Endothelial cell of umbilical vein (primary cell): ENCODE measurements around the gene UNC50. TPM values are rescaled to one million over a fixed set of nuclear protein-coding genes. Genes with fewer than 3 reads are reported as not detected.

ENCODE experiments used
- BruUV-seq: library from RNA; stranded (reverse); fragments of 400-500 nt; replicated peaks from 2 replicates; lab custom pipeline; 2021; lab: Mats Ljungman, UMichigan
- CTCF ChIA-PET: fragments of 300-600, 350-600 bp; sonication (Branson Sonifier 250); formaldehyde crosslinking; loops from one replicate; lab custom pipeline; 2021; ENCODE audit warnings: antibody characterized with exemption, inconsistent platforms; lab: Charles Lee
- POLR2A ChIA-PET: fragments of 300-600, 350-600 bp; sonication (Branson Sonifier 250); formaldehyde crosslinking; loops from one replicate; lab custom pipeline; 2021; ENCODE audit warnings: antibody characterized with exemption, inconsistent platforms; lab: Charles Lee
- DNase-seq: peaks from one replicate; pipeline ENCODE4 v3.0.0-alpha.2; 2011; ENCODE audit warnings: low read depth, low spot score
- FAIRE-seq: peaks from 2 replicates; lab custom pipeline; 2011; peaks lifted over from hg19 to GRCh38; lab: Jason Lieb, UNC
- H2AFZ ChIP-seq: 2 replicates; pipeline ENCODE4 v1.6.0; 2012; ENCODE audit warnings: low read depth, low read length, control low read depth, inconsistent platforms
- H3K27ac ChIP-seq: 2 replicates; pipeline ENCODE4 v1.5.1; 2011; ENCODE audit warnings: low read depth, mild to moderate bottlenecking, control low read depth, low read length, moderate library complexity; ENCODE audit not compliant: insufficient read depth
- H3K27me3 ChIP-seq, 2 experiments: 2 replicates each; pipeline versions ENCODE4 v1.6.0 to v1.6.1; 2011; ENCODE audit warnings: low read length in 2 of 2, mixed read lengths in 1 of 2; ENCODE audit not compliant: control insufficient read depth in 2 of 2, insufficient read depth in 2 of 2
- H3K36me3 ChIP-seq, 2 experiments: 2 replicates in 1 of 2; 3 replicates in 1 of 2; pipeline ENCODE4 v1.5.1; 2011; ENCODE audit warnings: low read length in 2 of 2, mild to moderate bottlenecking in 1 of 2, moderate library complexity in 1 of 2; ENCODE audit not compliant: control insufficient read depth in 2 of 2, insufficient read depth in 2 of 2; ENCODE audit errors: extremely low read depth in 1 of 2
- H3K4me1 ChIP-seq: 3 replicates; pipeline ENCODE4 v1.5.1; 2011; ENCODE audit warnings: mild to moderate bottlenecking, low read length; ENCODE audit not compliant: control insufficient read depth, insufficient read depth; ENCODE audit errors: extremely low read depth
- H3K4me2 ChIP-seq: 2 replicates; pipeline ENCODE4 v1.6.1; 2011; ENCODE audit warnings: low read length, control low read depth, mixed read lengths; ENCODE audit not compliant: insufficient read depth
- H3K4me3 ChIP-seq, 3 experiments: fragments of 200-600 bp in 1 of 3; sonication (generic), shearing (Covaris generic) in 1 of 3; replicated peaks in 1 of 3; 2 replicates each; pipeline ENCODE4 v1.5.1; 2011 to 2016; ENCODE audit warnings: control low read depth in 3 of 3, low read length in 3 of 3, mild to moderate bottlenecking in 2 of 3, inconsistent platforms in 1 of 3, low read depth in 1 of 3, moderate library complexity in 1 of 3; ENCODE audit not compliant: insufficient read depth in 1 of 3
- H3K79me2 ChIP-seq: 2 replicates; pipeline ENCODE4 v1.6.0; 2012; ENCODE audit warnings: low read length, inconsistent platforms; ENCODE audit not compliant: control insufficient read depth, insufficient read depth
- H3K9ac ChIP-seq: replicated peaks from 2 replicates; pipeline ENCODE3; 2011; ENCODE audit warnings: low read length, control low read depth; ENCODE audit not compliant: insufficient read depth; ENCODE audit errors: extremely low read depth
- H3K9me1 ChIP-seq: replicated peaks from 3 replicates; pipeline ENCODE4 v1.6.0; 2011; ENCODE audit warnings: mild to moderate bottlenecking, low read length; ENCODE audit not compliant: control insufficient read depth, insufficient read depth; ENCODE audit errors: extremely low read depth
- H3K9me3 ChIP-seq: replicated peaks from 2 replicates; pipeline ENCODE4 v1.5.1; 2012; ENCODE audit warnings: low read length, inconsistent platforms; ENCODE audit not compliant: control insufficient read depth, insufficient read depth
- H4K20me1 ChIP-seq: replicated peaks from 2 replicates; pipeline ENCODE3; 2011; ENCODE audit warnings: mild to moderate bottlenecking, low read length; ENCODE audit not compliant: control insufficient read depth, insufficient read depth; ENCODE audit errors: extremely low read depth
- EZH2 ChIP-seq: IDR thresholded peaks from 2 replicates; pipeline ENCODE4 v1.6.1; 2012; ENCODE audit warnings: borderline replicate concordance, low read depth, mild to moderate bottlenecking, moderate library complexity, low read length, inconsistent platforms; ENCODE audit not compliant: severe bottlenecking
- FOS ChIP-seq: IDR thresholded peaks from 2 replicates; pipeline ENCODE4 v1.6.1; 2011; ENCODE audit warnings: mild to moderate bottlenecking, low read length, moderate library complexity, borderline replicate concordance; ENCODE audit not compliant: insufficient read depth
- GATA2 ChIP-seq: IDR thresholded peaks from 2 replicates; pipeline ENCODE4 v1.7.0; 2011; ENCODE audit warnings: low read depth, mild to moderate bottlenecking, moderate library complexity, mixed read lengths, low read length; ENCODE audit not compliant: insufficient read length, insufficient read depth
- JUN ChIP-seq: IDR thresholded peaks from 2 replicates; pipeline ENCODE4 v1.6.1; 2011; ENCODE audit warnings: borderline replicate concordance, low read depth; ENCODE audit not compliant: insufficient read length, insufficient read depth
- MYC ChIP-seq: IDR thresholded peaks from one replicate; pipeline ENCODE4 v1.6.1; 2011; ENCODE audit warnings: mild to moderate bottlenecking, low read depth, low read length
- POLR2AphosphoS5 ChIP-seq: IDR thresholded peaks from 2 replicates; pipeline ENCODE4 v1.6.1; 2012; ENCODE audit warnings: low read depth, mild to moderate bottlenecking, control low read depth, low read length, moderate library complexity; ENCODE audit not compliant: insufficient read depth
- dilution Hi-C: fragments of 300-500 bp; cut with MboI; formaldehyde crosslinking; loops from one replicate; pipeline ENCODE4 v1.15.0; 2019; ENCODE audit warnings: low sequenced_read_pairs; ENCODE audit not compliant: extremely low pct_ligation_motif_present
- intact Hi-C: fragments of 100-400 bp; cut with micrococcal nuclease; formaldehyde crosslinking; loops from one replicate; pipeline ENCODE4 v1.10.0; 2022
- polyA plus RNA-seq, 4 experiments: library from polyadenylated mRNA; depleted of rRNA in 3 of 4; stranded (reverse) in 3 of 4; unstranded in 1 of 4; fragments of >200 nt; gene quantifications; 2 replicates each; pipeline versions ENCODE4 v1.2.1 to v1.2.3, GENCODE V29; 2011 to 2012; ENCODE audit warnings: missing spikeins in 1 of 4
- total RNA-seq: library from RNA; stranded (reverse); gene quantifications from 2 replicates; pipeline ENCODE4 v1.2.3, GENCODE V29; 2021
- TF ChIP-seq, protein P1 (sequence below), 2 donors: IDR thresholded peaks; 1 replicate in 1 of 2; 2 replicates in 1 of 2; pipeline ENCODE4 v1.5.1; 2011; ENCODE audit warnings: low read length in 2 of 2, mild to moderate bottlenecking in 2 of 2, moderate library complexity in 2 of 2, control low read depth in 1 of 2, inconsistent platforms in 1 of 2, low read depth in 1 of 2; ENCODE audit not compliant: insufficient read depth in 1 of 2; ENCODE audit errors: extremely low read depth in 1 of 2
- TF ChIP-seq, protein P2 (sequence below): IDR thresholded peaks from 2 replicates; pipeline ENCODE4 v1.6.1; 2011; ENCODE audit not compliant: insufficient read depth, insufficient read length

UNC50 gene
- total and polyA plus RNA-seq, 2 donors (not counting 3 experiments of a cell fraction or from before 2014, with no cell fraction given), result 33.5 to 56.6 TPM

DNA sequence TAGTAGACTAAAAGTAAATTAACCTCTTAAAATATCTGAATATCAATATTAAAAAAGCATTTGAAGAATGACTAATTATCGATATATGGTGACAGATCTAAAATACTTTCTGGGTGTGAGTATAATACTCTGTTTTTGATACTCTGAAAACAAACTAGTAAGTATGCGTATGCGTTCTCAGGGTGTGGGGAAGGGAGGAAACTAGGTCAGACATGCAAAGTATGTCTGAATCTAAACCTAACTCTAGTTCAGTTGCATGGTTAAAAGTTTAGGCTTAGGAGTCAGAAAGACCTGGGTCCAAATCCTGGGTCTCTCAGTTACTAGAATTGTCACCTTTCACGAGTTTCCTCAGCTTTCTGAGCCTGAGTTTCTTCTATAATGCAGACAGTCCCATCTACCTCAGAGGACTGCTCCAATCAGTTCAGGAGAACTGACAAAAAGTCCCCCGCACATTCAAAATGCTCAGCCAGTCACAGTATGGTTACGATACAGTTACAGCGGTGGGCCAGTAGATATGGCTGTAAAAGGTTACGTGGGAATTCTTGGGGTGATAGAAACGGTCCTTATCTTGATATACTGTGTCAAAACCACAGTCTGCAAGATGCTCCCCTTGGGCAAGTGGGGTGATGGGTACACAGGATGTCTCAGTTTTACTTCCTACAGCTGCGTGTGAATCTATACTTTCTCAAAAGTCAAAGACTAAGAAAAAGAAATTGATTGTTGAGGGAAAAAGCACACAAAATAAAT lies 29.2 kb downstream of the UNC50 start:
- intact Hi-C loops (no loop called here), dilution Hi-C loops (no loop called here)
- Histone ChIP-seq H3K79me2 (no peaks in the 10 kb centered on the region), H2AFZ (no peak overlapping the region), H3K4me2 (no peak overlapping the region), H3K9me1 (no peaks in the 10 kb centered on the region), H4K20me1 (no peaks in the 10 kb centered on the region), H3K9me3 (no peaks in the 10 kb centered on the region), H3K27ac (no peak overlapping the region), H3K4me1 (no peaks in the 10 kb centered on the region), H3K9ac (no peak overlapping the region), H3K27me3 (no peaks in the 10 kb centered on the region), H3K36me3 (peaks cover 15 to 22% of the 10 kb centered on the region in 2 experiments), H3K4me3 (no peak overlapping the region)
- no peak for TF ChIP-seq MYC
- TF ChIP-seq, protein P1, sequence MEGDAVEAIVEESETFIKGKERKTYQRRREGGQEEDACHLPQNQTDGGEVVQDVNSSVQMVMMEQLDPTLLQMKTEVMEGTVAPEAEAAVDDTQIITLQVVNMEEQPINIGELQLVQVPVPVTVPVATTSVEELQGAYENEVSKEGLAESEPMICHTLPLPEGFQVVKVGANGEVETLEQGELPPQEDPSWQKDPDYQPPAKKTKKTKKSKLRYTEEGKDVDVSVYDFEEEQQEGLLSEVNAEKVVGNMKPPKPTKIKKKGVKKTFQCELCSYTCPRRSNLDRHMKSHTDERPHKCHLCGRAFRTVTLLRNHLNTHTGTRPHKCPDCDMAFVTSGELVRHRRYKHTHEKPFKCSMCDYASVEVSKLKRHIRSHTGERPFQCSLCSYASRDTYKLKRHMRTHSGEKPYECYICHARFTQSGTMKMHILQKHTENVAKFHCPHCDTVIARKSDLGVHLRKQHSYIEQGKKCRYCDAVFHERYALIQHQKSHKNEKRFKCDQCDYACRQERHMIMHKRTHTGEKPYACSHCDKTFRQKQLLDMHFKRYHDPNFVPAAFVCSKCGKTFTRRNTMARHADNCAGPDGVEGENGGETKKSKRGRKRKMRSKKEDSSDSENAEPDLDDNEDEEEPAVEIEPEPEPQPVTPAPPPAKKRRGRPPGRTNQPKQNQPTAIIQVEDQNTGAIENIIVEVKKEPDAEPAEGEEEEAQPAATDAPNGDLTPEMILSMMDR (IDR thresholded peaks at IDR 0.05; ENCODE audit: extremely low read depth in 1 of 2, insufficient read depth in 1 of 2, low read depth in 1 of 2, low read length in 2 of 2), result no peak
- TF ChIP-seq GATA2, result no peak
- TF ChIP-seq POLR2AphosphoS5, result no peak
- TF ChIP-seq EZH2, result no peak
- TF ChIP-seq, protein P2, sequence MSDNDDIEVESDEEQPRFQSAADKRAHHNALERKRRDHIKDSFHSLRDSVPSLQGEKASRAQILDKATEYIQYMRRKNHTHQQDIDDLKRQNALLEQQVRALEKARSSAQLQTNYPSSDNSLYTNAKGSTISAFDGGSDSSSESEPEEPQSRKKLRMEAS, result no peak
- no peak for TF ChIP-seq JUN
- TF ChIP-seq FOS, result no peak
- no peak for DNase-seq
- CTCF ChIA-PET, result no interaction called here
- POLR2A ChIA-PET, result no interaction called here
- FAIRE-seq, result no peak
- no TSS peak for BruUV-seq
